Tibial artery (tissue), 4 donors: ENCODE measurements around the gene CCDC152.

Experiments used
- DNase-seq, 2 donors: peaks; one replicate each; pipeline ENCODE4 v3.0.0-alpha.2; 2019
- H3K27ac ChIP-seq, 2 donors: fragments of 200-600 bp; sonication (generic) in 1 of 2; 1 replicate in 1 of 2; 2 replicates in 1 of 2; pipeline ENCODE4 v1.5.1; 2018 to 2019; ENCODE audit warnings: mild to moderate bottlenecking in 1 of 2
- H3K27me3 ChIP-seq, 2 donors: fragments of 200-600 bp; sonication (generic) in 1 of 2; one replicate each; pipeline versions ENCODE4 v1.5.1 to v1.6.0; 2016 to 2019
- H3K36me3 ChIP-seq, 3 donors: fragments of 200-600 bp; sonication (generic) in 2 of 3; one replicate each; pipeline ENCODE4 v1.5.1; 2016 to 2019; ENCODE audit warnings: mild to moderate bottlenecking in 2 of 3
- H3K4me1 ChIP-seq, 4 donors: fragments of 200-600 bp; sonication (generic) in 2 of 4; 1 replicate in 3 of 4; 2 replicates in 1 of 4; pipeline ENCODE4 v1.5.1; 2016 to 2019
- H3K4me3 ChIP-seq, 2 donors: fragments of 200-600 bp; sonication (generic) in 1 of 2; 1 replicate in 1 of 2; 2 replicates in 1 of 2; pipeline ENCODE4 v1.5.1; 2018 to 2019; ENCODE audit warnings: mild to moderate bottlenecking in 2 of 2
- H3K9me3 ChIP-seq, 3 donors: fragments of 200-600 bp; sonication (generic) in 1 of 3; one replicate each; pipeline ENCODE4 v1.5.1; 2016 to 2019
- intact Hi-C: fragments of 100-400 bp; cut with DNase I; formaldehyde crosslinking; loops from one replicate; pipeline ENCODE4 v1.15.0; 2023; ENCODE audit warnings: low total_unique reads
- TF ChIP-seq, protein P1 (sequence below), 2 experiments: fragments of 200-600 bp in 1 of 2; fragments of 450-650 bp in 1 of 2; IDR thresholded peaks; one replicate each; pipeline ENCODE4 v1.5.1; 2017 to 2019; ENCODE audit warnings: antibody characterized with exemption in 2 of 2, mild to moderate bottlenecking in 1 of 2, moderate library complexity in 1 of 2

The CCDC152 gene

DNA sequence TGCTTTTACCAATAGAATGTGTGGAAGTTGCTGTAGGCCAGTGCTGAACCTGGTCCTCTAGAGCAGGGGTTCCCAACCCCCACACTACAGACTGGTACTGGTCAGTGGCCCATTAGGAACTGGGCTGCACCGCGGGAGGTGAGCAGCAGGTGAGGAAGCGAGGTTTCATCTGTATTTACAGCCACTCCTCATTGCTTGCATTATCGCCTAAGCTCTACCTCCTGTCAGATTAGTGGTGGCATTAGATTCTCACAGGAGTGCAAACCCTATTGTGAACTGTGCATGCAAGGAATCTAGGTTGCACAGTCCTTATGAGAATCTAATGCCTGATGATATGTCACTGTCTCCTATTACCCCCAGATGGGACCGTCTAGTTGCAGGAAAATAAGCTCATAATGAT, 6.1 kb upstream of the CCDC152 start:
- TF ChIP-seq, protein P1, sequence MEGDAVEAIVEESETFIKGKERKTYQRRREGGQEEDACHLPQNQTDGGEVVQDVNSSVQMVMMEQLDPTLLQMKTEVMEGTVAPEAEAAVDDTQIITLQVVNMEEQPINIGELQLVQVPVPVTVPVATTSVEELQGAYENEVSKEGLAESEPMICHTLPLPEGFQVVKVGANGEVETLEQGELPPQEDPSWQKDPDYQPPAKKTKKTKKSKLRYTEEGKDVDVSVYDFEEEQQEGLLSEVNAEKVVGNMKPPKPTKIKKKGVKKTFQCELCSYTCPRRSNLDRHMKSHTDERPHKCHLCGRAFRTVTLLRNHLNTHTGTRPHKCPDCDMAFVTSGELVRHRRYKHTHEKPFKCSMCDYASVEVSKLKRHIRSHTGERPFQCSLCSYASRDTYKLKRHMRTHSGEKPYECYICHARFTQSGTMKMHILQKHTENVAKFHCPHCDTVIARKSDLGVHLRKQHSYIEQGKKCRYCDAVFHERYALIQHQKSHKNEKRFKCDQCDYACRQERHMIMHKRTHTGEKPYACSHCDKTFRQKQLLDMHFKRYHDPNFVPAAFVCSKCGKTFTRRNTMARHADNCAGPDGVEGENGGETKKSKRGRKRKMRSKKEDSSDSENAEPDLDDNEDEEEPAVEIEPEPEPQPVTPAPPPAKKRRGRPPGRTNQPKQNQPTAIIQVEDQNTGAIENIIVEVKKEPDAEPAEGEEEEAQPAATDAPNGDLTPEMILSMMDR (IDR thresholded peaks at IDR 0.05) = no peak
- no peak overlapping the region for H3K27ac ChIP-seq
- no peaks in the 10 kb centered on the region for H3K36me3 ChIP-seq
- no peak overlapping the region for H3K4me3 ChIP-seq
- intact Hi-C loops = no loop called here
- H3K4me1 ChIP-seq = peaks cover 0 to 8% (median 0%) of the 10 kb centered on the region in 4 donors
- no peaks in the 10 kb centered on the region for H3K27me3 ChIP-seq
- no peaks in the 10 kb centered on the region for H3K9me3 ChIP-seq
- DNase-seq = no peak

DNA sequence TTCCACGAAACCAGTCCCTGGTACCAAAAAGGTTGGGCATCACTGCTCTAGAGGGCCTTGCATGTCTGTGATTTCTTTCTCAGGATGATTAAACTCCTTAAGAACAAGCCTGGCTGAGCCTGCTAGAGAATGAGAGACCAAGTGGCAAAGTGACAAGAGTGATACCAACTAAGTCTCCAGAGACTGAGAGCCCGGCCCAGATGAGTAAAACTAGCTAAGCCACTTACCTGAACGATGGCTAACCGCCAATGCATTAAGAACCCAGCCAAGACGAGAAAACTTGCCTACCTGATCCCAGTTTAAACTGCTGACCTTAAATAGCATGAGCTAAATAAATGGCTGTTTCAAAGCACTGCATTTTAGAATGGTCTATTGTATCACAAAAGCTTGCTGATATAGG, 5.6 kb upstream of the CCDC152 start:
- TF ChIP-seq, protein P1 (IDR thresholded peaks at IDR 0.05) = no peak

DNA sequence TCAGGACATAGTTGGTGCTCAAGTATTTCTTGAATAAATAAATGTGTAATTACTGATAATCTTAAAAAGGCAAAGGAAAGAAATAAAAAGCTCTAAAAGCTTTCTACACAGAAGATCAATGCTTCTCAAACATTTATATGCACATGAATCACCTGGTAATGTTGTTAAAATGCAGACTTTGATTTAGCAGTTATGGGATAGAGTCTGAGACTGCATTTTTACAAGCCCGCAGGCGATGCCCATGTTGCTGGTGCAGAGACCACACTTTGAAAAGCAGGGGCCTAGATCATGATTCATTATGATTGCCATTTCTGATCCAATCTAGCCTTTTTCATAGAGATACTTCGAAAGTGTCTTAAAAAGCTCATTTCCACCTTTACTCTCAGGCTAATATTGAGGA, 3.5 kb upstream of the CCDC152 start:
- H3K4me3 ChIP-seq = no peak overlapping the region
- no peaks in the 10 kb centered on the region for H3K36me3 ChIP-seq
- H3K4me1 ChIP-seq = peaks cover 0 to 4% (median 2%) of the 10 kb centered on the region in 4 donors
- intact Hi-C loops = no loop called here
- TF ChIP-seq, protein P1 (IDR thresholded peaks at IDR 0.05) = no peak
- no peak overlapping the region for H3K27ac ChIP-seq
- H3K9me3 ChIP-seq = no peaks in the 10 kb centered on the region
- DNase-seq = no peak
- H3K27me3 ChIP-seq = no peaks in the 10 kb centered on the region

More for the DNA sequence above, 5.6 kb upstream of the CCDC152 start:
- Histone ChIP-seq H3K27ac (no peak overlapping the region), H3K27me3 (no peaks in the 10 kb centered on the region), H3K36me3 (no peaks in the 10 kb centered on the region), H3K4me1 (peaks cover 0 to 8% (median 0%) of the 10 kb centered on the region in 4 donors), H3K4me3 (no peak overlapping the region), H3K9me3 (no peaks in the 10 kb centered on the region)
- intact Hi-C loops = no loop called here
- DNase-seq = no peak

DNA sequence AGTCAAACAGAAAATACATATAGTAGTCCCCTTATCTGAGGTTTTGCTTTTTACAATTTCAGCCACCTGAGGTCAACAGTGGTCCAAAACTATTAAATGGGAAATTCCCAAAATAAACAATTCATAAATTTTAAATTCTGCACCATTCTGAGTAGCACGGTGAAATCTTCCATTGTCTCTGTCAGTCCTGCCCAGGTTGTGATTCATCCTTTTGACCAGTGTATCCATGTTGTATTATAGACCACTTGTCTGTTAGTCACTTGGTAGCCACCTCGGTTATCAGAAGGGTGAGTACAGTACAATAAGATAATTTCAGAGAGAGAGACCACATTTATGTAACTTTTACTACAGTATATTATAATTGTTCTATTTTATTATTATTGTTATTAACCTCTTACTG, 2.8 kb downstream of the CCDC152 start:
- TF ChIP-seq, protein P1 (IDR thresholded peaks at IDR 0.05) = no peak
- H3K4me1 ChIP-seq = peaks cover 0 to 4% (median 2%) of the 10 kb centered on the region in 4 donors
- no peak overlapping the region for H3K4me3 ChIP-seq
- DNase-seq = no peak
- no peaks in the 10 kb centered on the region for H3K36me3 ChIP-seq
- H3K27ac ChIP-seq = no peak overlapping the region
- no peaks in the 10 kb centered on the region for H3K9me3 ChIP-seq
- intact Hi-C loops = no loop called here
- no peaks in the 10 kb centered on the region for H3K27me3 ChIP-seq

DNA sequence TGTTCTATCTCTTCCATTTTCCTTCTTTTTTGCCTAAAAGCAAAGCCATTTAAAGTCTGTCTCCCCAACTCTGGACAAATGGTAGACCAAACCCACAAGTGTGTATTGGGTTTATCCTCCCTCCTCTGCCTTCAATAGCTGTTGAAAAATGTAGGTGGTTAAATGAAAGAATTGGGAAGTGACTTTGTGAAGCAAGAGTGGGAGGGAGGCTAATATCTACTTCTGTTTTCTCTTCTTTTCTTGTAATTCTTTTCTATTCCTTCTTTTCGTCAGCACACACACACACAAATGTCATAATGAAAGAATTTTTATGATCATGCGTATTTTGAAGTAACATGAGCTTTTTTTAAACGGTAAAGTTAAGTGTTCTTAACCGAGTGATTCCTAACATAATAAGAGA, 3.8 kb downstream of the CCDC152 start:
- H3K4me3 ChIP-seq = no peak overlapping the region
- TF ChIP-seq, protein P1 (IDR thresholded peaks at IDR 0.05) = no peak

DNA sequence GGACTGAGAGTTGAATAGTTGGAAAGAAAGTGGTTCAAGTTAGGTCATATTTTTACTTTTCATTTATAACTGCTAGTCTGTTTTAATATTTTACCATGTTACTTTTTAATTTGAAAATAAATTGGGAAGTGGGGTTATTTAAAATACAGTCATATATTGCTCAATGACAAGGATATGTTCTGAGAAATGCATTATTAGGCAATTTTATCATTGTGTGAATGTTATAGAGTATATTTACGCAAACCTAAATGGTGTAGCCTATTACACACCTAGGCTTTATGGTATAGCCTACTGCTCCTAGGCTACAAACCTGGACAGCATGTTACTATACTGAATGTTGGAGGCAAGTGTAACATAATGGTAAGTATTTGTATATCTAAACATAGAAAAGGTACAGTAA, 5.2 kb downstream of the CCDC152 start:
- Histone ChIP-seq H3K4me3 (no peak overlapping the region), H3K36me3 (no peaks in the 10 kb centered on the region), H3K27me3 (no peaks in the 10 kb centered on the region), H3K27ac (no peak overlapping the region), H3K9me3 (no peaks in the 10 kb centered on the region), H3K4me1 (peaks cover 0 to 4% (median 2%) of the 10 kb centered on the region in 4 donors)
- no peak for DNase-seq
- TF ChIP-seq, protein P1 (IDR thresholded peaks at IDR 0.05) = no peak
- intact Hi-C loops = loop anchor here (10.0 kb wide), 1 partner anchor 177 kb away; no protein-coding TSS in a partner anchor

More for the DNA sequence above, 3.8 kb downstream of the CCDC152 start:
- intact Hi-C loops = loop anchor here (10.0 kb wide), 1 partner anchor 176 kb away; no protein-coding TSS in a partner anchor
- no peaks in the 10 kb centered on the region for H3K36me3 ChIP-seq
- H3K27ac ChIP-seq = no peak overlapping the region
- H3K4me1 ChIP-seq = peaks cover 0 to 4% (median 2%) of the 10 kb centered on the region in 4 donors
- H3K27me3 ChIP-seq = no peaks in the 10 kb centered on the region
- DNase-seq = no peak
- H3K9me3 ChIP-seq = no peaks in the 10 kb centered on the region
